HG03457 (cell line): ENCODE measurements around the gene TRIM31.
A peak's percentile ranks its signal among the peaks of the same experiment; 100 is the strongest.

ENCODE experiments used
- ATAC-seq: cut with Tn5 transposase; IDR thresholded peaks from one replicate; pipeline ENCODE4 v1.9.1; 2021; ENCODE audit warnings: moderate number of reproducible peaks; ENCODE audit not compliant: unreplicated experiment

The TRIM31 gene

DNA sequence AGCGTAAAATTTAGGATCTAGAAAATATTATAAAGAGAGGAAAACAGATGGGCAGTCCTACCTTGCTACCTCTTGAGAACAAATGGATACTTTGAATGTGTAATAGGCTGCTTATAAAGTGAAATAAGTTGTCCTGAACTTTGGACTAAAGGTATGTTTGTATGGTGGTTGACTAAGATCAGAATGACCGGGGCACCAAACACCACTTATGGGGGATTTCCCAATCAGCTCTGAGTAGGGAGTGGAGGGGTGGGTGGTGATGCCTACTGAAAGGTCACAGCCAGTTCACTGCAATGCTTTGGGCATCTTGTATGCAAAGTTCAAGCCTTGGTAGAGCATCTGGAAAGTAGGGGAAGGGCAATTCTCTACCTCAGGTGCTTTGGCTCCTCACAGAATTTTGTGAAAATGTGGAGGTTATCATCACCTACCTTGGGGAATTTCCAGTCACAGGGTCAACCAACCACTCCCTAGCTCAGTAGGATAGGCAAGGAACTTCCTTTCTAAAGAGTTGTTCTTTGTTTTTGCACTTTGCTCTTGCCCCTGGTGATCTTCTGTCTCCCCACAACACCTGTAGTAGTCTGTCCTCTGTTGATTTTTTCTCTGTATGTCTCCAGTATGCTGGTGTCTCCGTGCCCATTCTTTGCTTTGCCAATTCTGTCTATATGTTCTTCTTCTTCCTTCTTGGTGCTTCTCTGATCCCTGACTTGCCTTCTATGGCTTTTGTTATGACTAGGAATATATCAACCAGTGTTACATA, at the start of gene TRIM31:
Gene TRIM31, minus strand, starts transcription at position 88 of the 757 bp plus-strand sequence. CDS start 285 bp downstream, outside the sequence.
- ATAC-seq = peak; percentile 70

DNA sequence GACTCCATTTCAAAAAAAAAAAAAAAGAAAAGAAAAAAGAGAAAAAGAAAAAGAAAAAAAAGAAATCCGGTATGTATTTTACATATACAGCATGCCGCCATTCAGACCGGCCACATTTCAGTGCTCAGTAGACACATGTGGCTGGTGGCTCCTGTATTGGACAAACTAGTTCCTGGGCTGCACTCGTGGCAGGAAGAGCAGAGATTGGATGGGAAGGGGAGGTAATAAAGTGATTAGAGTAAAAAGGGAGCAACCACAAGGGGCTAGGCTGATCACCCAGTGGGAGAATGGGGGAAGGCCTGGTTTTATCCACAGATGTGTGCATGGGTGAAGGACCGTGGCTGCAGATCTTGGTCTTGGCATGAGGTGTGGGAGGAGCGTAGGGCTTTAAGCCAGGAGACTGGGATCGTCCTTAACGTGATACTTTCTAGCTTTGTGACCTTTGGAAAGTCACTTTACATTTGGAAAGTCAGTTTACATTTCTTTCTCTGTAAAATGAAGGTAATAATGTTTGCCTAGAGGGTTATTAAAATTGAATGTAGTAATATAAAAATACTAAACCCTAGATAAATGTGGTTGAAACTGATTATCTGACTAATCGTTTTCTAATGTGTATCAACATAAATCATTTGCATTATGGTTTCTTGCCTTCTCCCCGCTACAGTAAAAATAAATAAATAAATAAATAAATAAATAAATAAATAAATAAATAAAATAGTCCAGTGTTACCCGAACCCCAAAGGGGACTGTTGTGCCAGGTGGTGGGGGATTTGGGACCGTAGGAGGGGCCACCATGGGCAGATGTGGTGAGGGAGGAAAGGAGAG, 49.6 kb upstream of the TRIM31 start:
- ATAC-seq = no peak

- no peak for ATAC-seq
Observed at GRCh38 chr6:30160785-30161531, 48.1 kb upstream of the TRIM31 start, which contains the start of gene TRIM10. TRIM10 (minus strand) TSS chr6:30161211; CDS start chr6:30160858, 353 bp downstream.

DNA sequence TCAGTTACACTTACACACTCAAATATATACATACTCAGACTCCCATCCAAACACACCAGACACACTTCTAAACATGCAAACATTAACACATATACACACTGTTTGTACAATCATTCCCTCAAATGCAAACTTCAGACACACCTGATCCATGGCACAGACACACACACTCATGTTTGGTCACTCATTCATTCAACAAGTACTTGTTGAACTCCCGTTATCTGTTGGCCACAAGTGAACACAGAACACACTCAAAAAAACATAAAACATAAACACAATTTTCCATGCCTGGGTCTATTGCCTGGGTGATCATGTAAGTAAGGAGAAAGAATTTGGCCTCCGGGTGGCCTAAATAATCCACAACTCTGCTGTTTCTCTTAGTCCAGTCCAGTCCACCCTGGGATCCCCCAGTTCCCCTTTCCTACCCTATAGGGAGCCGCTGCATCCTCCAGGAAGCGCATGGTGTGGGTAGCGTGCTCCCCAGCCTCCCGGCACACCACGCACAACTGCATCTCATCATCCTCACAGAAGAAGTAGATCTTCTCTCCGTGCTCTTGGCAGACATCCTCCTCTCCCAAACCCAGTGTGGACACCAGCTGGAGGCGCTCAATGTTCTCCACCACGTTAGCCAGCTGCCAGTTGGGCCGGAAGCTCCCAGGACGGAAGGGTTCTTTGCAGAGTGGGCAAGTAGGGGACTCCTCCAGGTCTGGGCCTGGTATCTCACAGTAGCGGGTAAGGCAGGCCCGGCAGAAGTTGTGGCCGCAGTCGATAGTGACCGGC, 47.3 kb upstream of the TRIM31 start:
- ATAC-seq = no peak

- no peak for ATAC-seq
Observed at GRCh38 chr6:30158475-30159040, 45.7 kb upstream of the TRIM31 start.

- no peak for ATAC-seq
Observed at GRCh38 chr6:30157999-30158398, 45.1 kb upstream of the TRIM31 start.

- no peak for ATAC-seq
Observed at GRCh38 chr6:30157581-30157980, 44.7 kb upstream of the TRIM31 start.

DNA sequence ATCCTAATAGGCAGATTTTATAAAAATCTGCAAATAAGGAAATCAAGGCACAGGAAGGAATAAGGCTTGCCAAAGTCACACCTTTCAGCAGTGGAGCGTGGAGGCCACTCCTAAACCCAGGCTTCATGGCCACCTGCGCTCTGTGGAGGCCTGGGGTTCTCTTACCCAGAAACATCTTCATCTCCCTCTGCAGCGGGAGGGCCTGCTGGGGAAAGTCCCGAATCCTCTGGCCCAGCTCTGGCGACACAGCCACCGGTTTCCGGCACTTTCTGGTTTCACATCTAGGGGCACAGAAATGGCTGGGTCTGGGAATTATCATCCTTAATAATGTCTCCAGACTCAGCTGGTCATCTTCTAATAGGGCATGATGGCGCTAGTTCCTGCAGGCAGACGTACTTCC, 43.9 kb upstream of the TRIM31 start:
- no peak for ATAC-seq

DNA sequence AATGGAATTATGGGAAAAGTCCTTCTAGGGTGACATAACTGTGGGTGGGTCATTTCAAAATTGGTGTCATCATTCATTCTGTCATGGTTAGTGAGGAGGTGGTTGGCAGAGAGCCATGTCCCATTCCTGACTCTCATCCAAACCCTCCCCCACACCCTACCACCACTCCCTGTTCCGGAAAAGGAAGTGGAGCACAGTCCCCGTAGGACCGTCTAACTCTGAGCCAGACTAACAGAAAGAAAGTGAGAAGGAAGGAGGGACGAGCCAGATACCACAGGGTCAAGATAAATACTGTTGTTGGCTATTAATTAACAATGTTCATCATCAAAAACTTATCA, 43.3 kb upstream of the TRIM31 start:
- no peak for ATAC-seq

DNA sequence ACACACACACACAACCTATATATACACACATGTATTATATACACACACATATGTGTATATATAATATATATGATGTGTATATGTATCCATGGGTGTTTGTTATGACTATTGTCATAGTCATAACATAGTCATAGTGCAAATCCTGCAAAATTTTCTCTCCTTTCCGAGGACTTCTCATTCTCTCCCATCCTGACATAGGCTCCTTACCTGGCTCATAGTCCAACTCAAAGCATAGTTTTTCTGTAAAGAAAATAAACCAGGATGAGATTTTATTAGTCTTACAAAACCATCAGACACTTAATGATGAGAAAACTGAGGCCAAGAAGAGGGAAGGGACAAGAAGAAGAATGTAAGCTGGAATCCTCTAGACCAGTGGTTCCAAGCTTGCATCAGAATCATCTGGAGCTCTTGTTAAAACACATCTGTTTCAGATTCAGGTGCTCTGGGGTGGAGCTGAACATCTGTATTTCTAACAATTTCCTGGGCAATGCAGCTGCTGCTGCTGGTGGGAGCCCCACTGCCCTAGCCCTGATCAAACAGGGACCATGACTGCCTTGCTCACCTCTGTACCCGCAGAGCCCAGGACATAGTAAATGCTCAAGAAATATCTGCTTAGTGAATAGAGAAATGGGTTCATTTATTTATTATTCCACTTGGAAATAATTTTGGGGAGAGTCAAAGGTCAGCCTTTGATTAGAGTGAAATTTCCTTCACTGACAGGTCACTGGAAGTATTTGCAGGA, 42.8 kb upstream of the TRIM31 start:
- ATAC-seq = no peak

DNA sequence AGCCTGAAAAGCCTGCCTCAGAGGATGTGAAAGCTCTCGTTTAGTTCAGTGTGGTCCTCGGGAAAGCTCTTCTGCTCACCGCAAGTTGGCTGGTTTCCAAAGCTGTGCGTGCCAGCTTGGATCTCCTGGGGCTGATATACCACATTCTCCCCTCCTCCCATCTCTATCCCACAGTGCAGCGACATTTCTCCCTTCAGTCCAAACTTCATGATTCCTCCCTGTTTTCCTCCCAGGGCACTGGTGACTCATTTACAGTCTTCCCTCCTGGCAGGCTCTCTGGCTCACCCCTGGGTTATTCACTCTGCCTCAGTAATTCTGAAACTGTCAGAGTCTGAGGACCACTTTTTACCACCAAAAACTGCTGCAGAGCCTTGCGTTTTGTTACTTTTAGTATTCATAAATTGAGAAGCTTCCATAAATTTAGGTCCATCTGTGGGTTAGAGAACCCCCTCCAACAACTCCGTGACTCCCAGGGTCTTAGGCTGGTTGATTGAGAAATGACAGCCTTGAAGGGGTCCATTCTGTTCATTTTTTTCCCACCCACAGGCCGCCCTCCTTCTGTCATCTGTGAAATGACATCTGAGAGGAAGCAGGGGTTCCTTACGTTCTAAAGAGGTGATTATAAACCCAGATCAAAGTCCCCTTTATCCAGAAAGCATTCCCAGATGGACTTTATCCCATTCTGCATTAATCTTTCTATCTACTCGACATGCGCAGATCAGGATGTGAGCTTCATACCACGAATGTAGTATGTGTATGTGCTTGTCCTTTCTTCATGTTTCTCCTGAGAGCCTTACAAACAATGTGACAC, 42.0 kb upstream of the TRIM31 start:
- ATAC-seq = no peak

DNA sequence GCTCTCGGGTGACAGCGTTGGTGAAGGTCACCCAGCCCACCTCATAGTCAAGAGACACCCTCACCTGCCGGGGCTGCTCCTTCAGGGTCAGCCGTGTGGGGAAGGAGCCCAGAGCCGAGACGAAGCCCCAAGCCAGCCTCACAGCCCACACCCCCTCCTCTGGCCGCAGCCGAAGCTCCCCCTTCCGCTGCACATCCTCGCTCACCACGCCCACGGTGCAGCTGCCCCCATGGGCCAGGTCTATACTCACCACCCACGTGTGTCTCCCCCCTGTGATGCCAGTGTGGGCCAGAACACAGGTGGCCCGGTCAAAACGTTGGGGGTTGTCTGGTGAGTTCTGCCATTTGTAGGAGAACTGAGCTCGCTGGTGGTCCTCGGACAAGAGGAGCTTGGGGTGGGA, 41.2 kb upstream of the TRIM31 start:
- ATAC-seq = no peak

DNA sequence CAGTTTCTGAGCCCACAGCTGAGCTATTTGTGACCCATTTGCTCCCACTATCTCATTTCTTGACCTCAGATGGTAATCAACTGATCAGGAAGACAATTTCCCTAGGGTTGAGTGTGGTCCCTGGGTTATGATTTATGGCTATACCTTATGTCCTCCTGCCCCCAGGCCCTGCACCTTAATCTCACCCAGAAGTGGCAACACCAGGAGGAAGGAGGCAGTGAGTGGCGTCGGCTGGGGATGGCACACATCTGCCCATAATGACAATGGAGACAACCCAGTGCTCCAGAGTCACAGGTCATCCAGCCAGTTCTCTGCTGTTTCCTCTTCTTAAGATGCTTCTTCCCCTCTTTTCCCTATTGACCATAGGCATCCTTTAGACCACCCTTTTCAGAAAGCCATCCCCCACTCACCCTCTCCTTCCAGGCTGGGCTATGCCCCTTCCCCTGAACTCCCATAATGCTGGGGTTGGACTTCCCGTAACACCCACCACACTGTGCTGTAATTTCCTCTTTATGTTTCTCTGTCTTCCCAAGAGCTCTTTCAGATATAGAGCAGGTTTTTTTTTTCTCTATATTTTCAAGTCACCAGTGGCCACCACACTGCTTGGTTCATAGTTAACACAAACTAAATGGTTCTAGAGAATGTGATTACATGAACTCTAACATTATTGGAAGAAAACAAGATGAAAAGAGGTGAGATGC, 40.2 kb upstream of the TRIM31 start:
- ATAC-seq = no peak

DNA sequence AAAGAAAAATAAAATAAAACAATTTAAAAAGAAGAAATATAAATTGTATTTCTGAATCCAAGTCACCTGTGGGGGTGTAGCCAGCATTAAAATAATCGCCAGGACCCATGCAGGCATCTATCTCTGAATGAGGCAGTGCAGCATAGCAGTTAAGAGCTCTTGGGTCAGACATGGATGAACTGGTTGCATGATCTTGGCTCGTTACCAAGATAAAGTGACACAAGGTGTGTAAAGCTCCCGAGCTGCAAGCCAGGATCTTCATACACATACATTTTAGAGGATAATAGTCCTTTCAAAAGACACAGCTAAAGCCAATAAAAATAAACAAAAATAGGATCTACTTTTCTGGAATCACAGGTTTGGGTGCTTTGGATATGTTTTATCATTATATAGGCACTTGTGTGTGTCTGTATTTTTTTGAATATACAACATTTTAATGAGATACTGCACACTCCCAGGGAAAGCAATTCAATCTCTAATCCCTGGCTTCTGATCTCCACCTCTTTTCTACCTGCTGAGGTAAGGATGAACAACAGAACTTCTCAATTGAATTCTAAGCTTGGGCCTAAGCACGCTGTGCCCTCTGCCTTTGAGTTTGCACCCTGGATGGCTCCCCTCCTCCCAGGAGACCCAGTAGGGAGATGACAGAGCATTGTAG, 39.3 kb upstream of the TRIM31 start:
- ATAC-seq = no peak

DNA sequence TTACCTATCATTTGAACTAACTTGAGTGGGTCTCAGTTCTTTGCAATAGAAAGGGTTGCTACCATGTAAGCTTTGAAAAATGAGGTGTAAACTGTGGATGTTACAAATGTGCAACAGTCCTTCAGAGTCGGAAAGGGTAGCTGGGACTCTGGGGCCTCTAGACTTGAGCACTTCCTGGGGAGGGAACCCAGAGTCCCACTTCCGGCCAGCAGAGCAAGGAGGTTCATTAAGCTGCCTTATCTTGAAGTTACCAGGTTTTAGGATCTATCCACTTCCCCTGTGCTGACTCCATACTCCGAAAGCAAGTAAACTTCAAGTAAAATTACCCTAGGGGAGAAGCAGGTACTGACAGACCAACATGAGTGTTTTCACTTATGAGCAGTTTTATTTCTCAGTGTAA, 38.7 kb upstream of the TRIM31 start:
- no peak for ATAC-seq

- no peak for ATAC-seq
Observed at GRCh38 chr6:30150671-30151395, 37.9 kb upstream of the TRIM31 start.
